SU-DHL-6 (cell line): ENCODE measurements around the gene KCNH6.

Experiments used
- H2AFZ ChIP-seq: fragments of 200-600 bp; sonication (generic); 2 replicates; pipeline ENCODE4 v1.6.1; 2014; ENCODE audit warnings: low read depth, mild to moderate bottlenecking, moderate library complexity, mixed read lengths, antibody characterized with exemption, low read length; ENCODE audit not compliant: severe bottlenecking
- H3F3A ChIP-seq: fragments of 200-600 bp; shearing (Covaris generic); 2 replicates; pipeline ENCODE4 v1.6.0; 2016; ENCODE audit warnings: antibody characterized with exemption, mild to moderate bottlenecking; ENCODE audit not compliant: insufficient read depth
- H3K27ac ChIP-seq: fragments of 200-600 bp; sonication (generic); 2 replicates; pipeline ENCODE4 v1.5.1; 2016; ENCODE audit warnings: low read depth, mild to moderate bottlenecking, low read length, moderate library complexity, mixed read lengths
- H3K27me3 ChIP-seq: fragments of 200-600 bp; sonication (generic), shearing (Covaris generic); 2 replicates; pipeline ENCODE4 v1.6.0; 2014; ENCODE audit warnings: mild to moderate bottlenecking, low read length
- H3K36me3 ChIP-seq: fragments of 200-600 bp; sonication (generic); 2 replicates; pipeline ENCODE4 v1.6.1; 2014; ENCODE audit warnings: mild to moderate bottlenecking, low read length, mixed read lengths
- H3K4me2 ChIP-seq: fragments of 300-600, 200-600 bp; shearing (Covaris generic), sonication (generic); 2 replicates; pipeline ENCODE4 v1.6.0; 2014; ENCODE audit warnings: low read length, low read depth, mild to moderate bottlenecking; ENCODE audit not compliant: poor library complexity, severe bottlenecking
- H3K4me3 ChIP-seq: fragments of 200-600 bp; sonication (generic); 2 replicates; pipeline ENCODE4 v1.5.1; 2014; ENCODE audit warnings: antibody characterized with exemption, low read length, mild to moderate bottlenecking, mixed read lengths; ENCODE audit not compliant: insufficient read depth, poor library complexity, severe bottlenecking
- H3K79me2 ChIP-seq: fragments of 200-600 bp; sonication (generic); 2 replicates; pipeline ENCODE4 v1.6.1; 2014; ENCODE audit warnings: mild to moderate bottlenecking, low read length, moderate library complexity; ENCODE audit not compliant: insufficient read depth
- H3K9ac ChIP-seq: fragments of 200-600 bp; sonication (generic); 2 replicates; pipeline ENCODE4 v1.7.0; 2014; ENCODE audit warnings: mild to moderate bottlenecking, low read length
- H3K9me2 ChIP-seq: fragments of 200-600 bp; sonication (generic); replicated peaks from 2 replicates; pipeline ENCODE4 v1.6.1; 2014; ENCODE audit warnings: low read length; ENCODE audit not compliant: insufficient read depth
- H3K9me3 ChIP-seq: fragments of 200-600 bp; sonication (generic); 2 replicates; pipeline ENCODE4 v1.6.1; 2014; ENCODE audit warnings: low read length, mixed read lengths; ENCODE audit not compliant: insufficient read depth
- H4K20me1 ChIP-seq: fragments of 200-600 bp; sonication (generic); 2 replicates; pipeline ENCODE4 v1.6.1; 2014; ENCODE audit warnings: low read depth, mild to moderate bottlenecking, antibody characterized with exemption, low read length, moderate library complexity, mixed read lengths
- EZH2phosphoT487 ChIP-seq: fragments of 200-600 bp; sonication (generic), shearing (Covaris generic); conservative IDR thresholded peaks from 2 replicates; pipeline ENCODE4 v1.6.1; 2018; ENCODE audit warnings: mild to moderate bottlenecking, antibody characterized with exemption, low read length, moderate library complexity, mixed read lengths
- TF ChIP-seq, protein P1 (sequence below): fragments of 200-600 bp; sonication (generic); IDR thresholded peaks from one replicate; pipeline ENCODE4 v1.5.1; 2017; ENCODE audit warnings: antibody characterized with exemption, mild to moderate bottlenecking, low read length, moderate library complexity; ENCODE audit not compliant: insufficient read depth, poor library complexity, severe bottlenecking

The KCNH6 gene

DNA sequence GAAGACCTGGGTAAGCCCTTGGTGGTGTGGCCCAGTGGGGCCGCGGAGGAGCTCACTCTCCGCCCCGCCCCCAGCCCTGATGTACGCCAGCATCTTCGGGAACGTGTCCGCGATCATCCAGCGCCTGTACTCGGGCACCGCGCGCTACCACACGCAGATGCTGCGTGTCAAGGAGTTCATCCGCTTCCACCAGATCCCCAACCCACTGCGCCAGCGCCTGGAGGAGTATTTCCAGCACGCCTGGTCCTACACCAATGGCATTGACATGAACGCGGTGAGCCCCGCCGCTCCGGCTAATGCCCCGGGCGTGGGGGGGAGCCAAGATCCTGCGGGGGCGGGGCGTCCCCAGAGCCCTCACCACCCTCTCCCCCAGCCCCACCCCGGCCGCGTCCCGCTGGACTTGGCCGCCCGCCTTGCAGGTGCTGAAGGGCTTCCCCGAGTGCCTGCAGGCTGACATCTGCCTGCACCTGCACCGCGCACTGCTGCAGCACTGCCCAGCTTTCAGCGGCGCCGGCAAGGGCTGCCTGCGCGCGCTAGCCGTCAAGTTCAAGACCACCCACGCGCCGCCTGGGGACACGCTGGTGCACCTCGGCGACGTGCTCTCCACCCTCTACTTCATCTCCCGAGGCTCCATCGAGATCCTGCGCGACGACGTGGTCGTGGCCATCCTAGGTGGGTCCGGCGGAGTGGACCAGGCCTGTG, 15.0 kb downstream of the KCNH6 start:
- H3K79me2 ChIP-seq: no peaks in the 10 kb centered on the region
- H3K4me2 ChIP-seq: no peak overlapping the region
- no peaks in the 10 kb centered on the region for H3K9me2 ChIP-seq
- no peaks in the 10 kb centered on the region for H3K36me3 ChIP-seq
- no peak overlapping the region for H2AFZ ChIP-seq
- H3K9me3 ChIP-seq: no peaks in the 10 kb centered on the region
- H3K4me3 ChIP-seq: no peak overlapping the region
- TF ChIP-seq, protein P1, sequence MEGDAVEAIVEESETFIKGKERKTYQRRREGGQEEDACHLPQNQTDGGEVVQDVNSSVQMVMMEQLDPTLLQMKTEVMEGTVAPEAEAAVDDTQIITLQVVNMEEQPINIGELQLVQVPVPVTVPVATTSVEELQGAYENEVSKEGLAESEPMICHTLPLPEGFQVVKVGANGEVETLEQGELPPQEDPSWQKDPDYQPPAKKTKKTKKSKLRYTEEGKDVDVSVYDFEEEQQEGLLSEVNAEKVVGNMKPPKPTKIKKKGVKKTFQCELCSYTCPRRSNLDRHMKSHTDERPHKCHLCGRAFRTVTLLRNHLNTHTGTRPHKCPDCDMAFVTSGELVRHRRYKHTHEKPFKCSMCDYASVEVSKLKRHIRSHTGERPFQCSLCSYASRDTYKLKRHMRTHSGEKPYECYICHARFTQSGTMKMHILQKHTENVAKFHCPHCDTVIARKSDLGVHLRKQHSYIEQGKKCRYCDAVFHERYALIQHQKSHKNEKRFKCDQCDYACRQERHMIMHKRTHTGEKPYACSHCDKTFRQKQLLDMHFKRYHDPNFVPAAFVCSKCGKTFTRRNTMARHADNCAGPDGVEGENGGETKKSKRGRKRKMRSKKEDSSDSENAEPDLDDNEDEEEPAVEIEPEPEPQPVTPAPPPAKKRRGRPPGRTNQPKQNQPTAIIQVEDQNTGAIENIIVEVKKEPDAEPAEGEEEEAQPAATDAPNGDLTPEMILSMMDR: no peak
- no peak for TF ChIP-seq EZH2phosphoT487
- H4K20me1 ChIP-seq: no peaks in the 10 kb centered on the region
- H3F3A ChIP-seq: no peaks in the 10 kb centered on the region
- no peak overlapping the region for H3K27ac ChIP-seq
- no peak overlapping the region for H3K9ac ChIP-seq
- no peaks in the 10 kb centered on the region for H3K27me3 ChIP-seq

DNA sequence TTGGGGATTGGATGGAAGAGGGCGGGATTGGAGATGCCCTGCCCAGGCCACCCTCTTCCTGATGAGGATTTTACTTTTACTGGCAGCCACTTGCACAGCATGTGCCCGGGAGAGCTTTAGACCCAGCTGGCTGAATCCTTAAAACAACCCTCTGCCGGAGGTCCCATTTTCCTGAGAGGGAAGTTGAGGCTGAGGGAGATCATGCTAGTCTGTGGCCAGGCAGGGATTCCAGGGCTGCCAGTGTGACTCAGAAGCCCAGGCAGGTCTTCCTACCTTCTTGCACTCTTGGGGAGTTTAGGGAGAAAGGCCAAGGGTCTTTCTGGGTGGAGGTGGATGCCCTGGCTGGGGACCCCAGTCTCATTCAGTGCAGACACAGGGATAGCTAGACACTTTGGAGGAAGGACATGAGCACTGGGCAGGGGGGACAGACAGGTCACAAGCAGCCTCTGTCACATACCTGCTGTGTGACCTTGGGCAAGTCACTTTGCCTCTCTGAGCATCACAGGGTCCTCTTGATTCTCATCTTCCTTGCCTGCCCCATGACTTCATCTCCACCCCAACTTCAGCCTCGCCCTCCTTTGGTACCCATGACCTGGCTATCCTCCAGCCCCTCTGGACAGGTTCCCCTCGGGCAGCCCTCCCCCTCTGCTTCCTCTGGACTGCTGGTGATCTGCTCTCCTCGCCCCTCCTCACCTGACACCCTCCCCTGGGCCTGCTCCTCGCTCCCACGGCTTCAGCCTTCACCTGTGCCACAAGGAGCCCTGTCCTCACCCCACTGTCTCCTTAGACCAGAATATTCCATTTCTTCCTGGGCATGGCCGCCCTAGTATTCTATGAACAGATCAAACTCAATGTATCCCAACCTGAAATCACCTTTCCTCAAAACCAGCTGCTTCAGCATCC, 15.8 kb downstream of the KCNH6 start:
- TF ChIP-seq, protein P1: no peak
- TF ChIP-seq EZH2phosphoT487: no peak
- Histone ChIP-seq H3K4me3 (no peak overlapping the region), H3K9me2 (no peaks in the 10 kb centered on the region)

DNA sequence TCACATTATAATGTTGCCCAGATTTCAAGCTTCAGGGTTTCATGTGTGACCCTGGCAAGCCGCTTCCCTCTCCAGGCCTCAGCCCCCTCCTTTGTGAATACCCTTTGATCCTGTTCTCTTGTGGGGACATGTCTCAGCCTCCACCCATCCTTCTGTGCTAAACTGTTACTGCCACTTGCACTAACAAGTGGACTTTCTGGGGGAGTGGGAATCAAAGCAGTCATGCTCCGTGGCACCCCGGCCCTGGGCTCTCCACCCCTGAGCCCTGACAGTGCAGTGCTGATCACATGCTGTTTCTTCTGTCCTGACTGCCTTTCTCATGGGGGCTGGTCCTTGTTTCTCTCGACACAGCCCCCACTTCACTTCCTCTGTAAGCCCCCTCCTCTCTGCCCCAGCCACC, 17.4 kb downstream of the KCNH6 start:
- Histone ChIP-seq H3K79me2 (no peaks in the 10 kb centered on the region), H3F3A (no peaks in the 10 kb centered on the region), H3K9me2 (no peaks in the 10 kb centered on the region), H3K27ac (no peak overlapping the region), H2AFZ (no peak overlapping the region), H3K36me3 (no peaks in the 10 kb centered on the region), H4K20me1 (no peaks in the 10 kb centered on the region), H3K9me3 (no peaks in the 10 kb centered on the region), H3K4me2 (no peak overlapping the region), H3K27me3 (no peaks in the 10 kb centered on the region), H3K4me3 (no peak overlapping the region), H3K9ac (no peak overlapping the region)
- no peak for TF ChIP-seq EZH2phosphoT487
- TF ChIP-seq, protein P1: no peak

More for the DNA sequence above, 15.8 kb downstream of the KCNH6 start:
- H3K27me3 ChIP-seq: no peaks in the 10 kb centered on the region
- no peaks in the 10 kb centered on the region for H3K9me3 ChIP-seq
- H3K27ac ChIP-seq: no peak overlapping the region
- no peaks in the 10 kb centered on the region for H3K36me3 ChIP-seq
- H3K79me2 ChIP-seq: no peaks in the 10 kb centered on the region
- no peak overlapping the region for H2AFZ ChIP-seq
- no peaks in the 10 kb centered on the region for H3F3A ChIP-seq
- no peak overlapping the region for H3K9ac ChIP-seq
- H4K20me1 ChIP-seq: no peaks in the 10 kb centered on the region
- no peak overlapping the region for H3K4me2 ChIP-seq
